Measurements from ENCODE around the gene SLC24A4.

GRCh38 chr14:92516344-92516965 lies 193.5 kb downstream of the SLC24A4 start:
- TF ChIP-seq CTCF (IDR thresholded peaks at IDR 0.05) (no peak), POLR2A (IDR thresholded peaks at IDR 0.05) (no peak)
